ENCODE measurements around the gene PNPLA6. TPM values are rescaled to one million over a fixed set of nuclear protein-coding genes. Genes with fewer than 3 reads are reported as not detected.

PNPLA6 gene
- total and polyA plus RNA-seq, 4 donors: 41.8 to 267 (median 122) TPM

- DNase-seq (no peak), ATAC-seq (ENCODE audit: insufficient read depth, low FRiP score) (no peak)
- peaks cover 13 to 72% (median 30%) of the 10 kb centered on the region in 4 donors for H3K36me3 ChIP-seq (ENCODE audit: control insufficient read depth in 4 of 4, insufficient read depth in 4 of 4, low read length in 4 of 4)
- H3K27me3 ChIP-seq (ENCODE audit: control insufficient read depth in 3 of 3, insufficient read depth in 3 of 3, low read length in 2 of 3): no peaks in the 10 kb centered on the region
- no peak overlapping the region for H3K27ac ChIP-seq (ENCODE audit: low read depth in 1 of 2, low read length in 1 of 2)
- 97% methylated on average over 54 of the region's 54 CpGs for WGBS, 2 donors
- no peak for TF ChIP-seq CTCF (IDR thresholded peaks at IDR 0.05; ENCODE audit: control extremely low read depth, extremely low read depth)
- H3K9me3 ChIP-seq (ENCODE audit: control insufficient read depth in 4 of 4, insufficient read depth in 3 of 4, low read length in 3 of 4): peaks cover 0 to 3% (median 0%) of the 10 kb centered on the region in 4 donors
- no peak overlapping the region for H3K4me3 ChIP-seq
- no peaks in the 10 kb centered on the region for H3K4me1 ChIP-seq (ENCODE audit: control insufficient read depth in 5 of 5, insufficient read depth in 5 of 5, low read length in 5 of 5)
- no peak overlapping the region for H3K9ac ChIP-seq (ENCODE audit: insufficient read depth in 1 of 2, low read length in 2 of 2)
Measured at GRCh38 chr19:7556696-7557315, 21.3 kb downstream of the PNPLA6 start.

GRCh38 chr19:7558667-7559066 is 23.1 kb downstream of the PNPLA6 start:
- no peaks in the 10 kb centered on the region for H3K4me1 ChIP-seq (ENCODE audit: control insufficient read depth in 5 of 5, insufficient read depth in 5 of 5, low read length in 5 of 5)
- no peak overlapping the region for H3K9ac ChIP-seq (ENCODE audit: insufficient read depth in 1 of 2, low read length in 2 of 2)
- H3K27ac ChIP-seq (ENCODE audit: low read depth in 1 of 2, low read length in 1 of 2): no peak overlapping the region
- H3K36me3 ChIP-seq (ENCODE audit: control insufficient read depth in 4 of 4, insufficient read depth in 4 of 4, low read length in 4 of 4): peaks cover 13 to 68% (median 27%) of the 10 kb centered on the region in 4 donors
- no peaks in the 10 kb centered on the region for H3K27me3 ChIP-seq (ENCODE audit: control insufficient read depth in 3 of 3, insufficient read depth in 3 of 3, low read length in 2 of 3)
- peaks cover 0 to 3% (median 0%) of the 10 kb centered on the region in 4 donors for H3K9me3 ChIP-seq (ENCODE audit: control insufficient read depth in 4 of 4, insufficient read depth in 3 of 4, low read length in 3 of 4)
- DNase-seq (no peak), ATAC-seq (ENCODE audit: insufficient read depth, low FRiP score) (no peak)
- WGBS, 2 donors: 94 to 97% methylated on average over 18 of the region's 18 CpGs
- no peak for TF ChIP-seq CTCF (IDR thresholded peaks at IDR 0.05; ENCODE audit: control extremely low read depth, extremely low read depth)
- no peak overlapping the region for H3K4me3 ChIP-seq

GRCh38 chr19:7559102-7559501 is 23.6 kb downstream of the PNPLA6 start:
- Histone ChIP-seq H3K4me3 (no peak overlapping the region), H3K27me3 (ENCODE audit: control insufficient read depth in 3 of 3, insufficient read depth in 3 of 3, low read length in 2 of 3) (no peaks in the 10 kb centered on the region), H3K9ac (ENCODE audit: insufficient read depth in 1 of 2, low read length in 2 of 2) (no peak overlapping the region), H3K4me1 (ENCODE audit: control insufficient read depth in 5 of 5, insufficient read depth in 5 of 5, low read length in 5 of 5) (no peaks in the 10 kb centered on the region), H3K27ac (ENCODE audit: low read depth in 1 of 2, low read length in 1 of 2) (no peak overlapping the region), H3K36me3 (ENCODE audit: control insufficient read depth in 4 of 4, insufficient read depth in 4 of 4, low read length in 4 of 4) (peaks cover 13 to 64% (median 27%) of the 10 kb centered on the region in 4 donors), H3K9me3 (ENCODE audit: control insufficient read depth in 4 of 4, insufficient read depth in 3 of 4, low read length in 3 of 4) (peaks cover 0 to 3% (median 0%) of the 10 kb centered on the region in 4 donors)
- no peak for TF ChIP-seq CTCF (IDR thresholded peaks at IDR 0.05; ENCODE audit: control extremely low read depth, extremely low read depth)
- ATAC-seq (ENCODE audit: insufficient read depth, low FRiP score): no peak
- 59 to 64% methylated on average over 4 of the region's 4 CpGs for WGBS, 2 donors
- DNase-seq: no peak

- peaks cover 12 to 53% (median 27%) of the 10 kb centered on the region in 4 donors for H3K36me3 ChIP-seq (ENCODE audit: control insufficient read depth in 4 of 4, insufficient read depth in 4 of 4, low read length in 4 of 4)
- no peak for ATAC-seq (ENCODE audit: insufficient read depth, low FRiP score)
Measured at GRCh38 chr19:7560255-7560654, 24.7 kb downstream of the PNPLA6 start.

More at GRCh38 chr19:7560255-7560654, 24.7 kb downstream of the PNPLA6 start:
- Histone ChIP-seq H3K9me3 (ENCODE audit: control insufficient read depth in 4 of 4, insufficient read depth in 3 of 4, low read length in 3 of 4) (peaks cover 0 to 3% (median 0%) of the 10 kb centered on the region in 4 donors), H3K27me3 (ENCODE audit: control insufficient read depth in 3 of 3, insufficient read depth in 3 of 3, low read length in 2 of 3) (no peaks in the 10 kb centered on the region), H3K27ac (ENCODE audit: low read depth in 1 of 2, low read length in 1 of 2) (no peak overlapping the region), H3K4me1 (ENCODE audit: control insufficient read depth in 5 of 5, insufficient read depth in 5 of 5, low read length in 5 of 5) (no peaks in the 10 kb centered on the region), H3K9ac (ENCODE audit: insufficient read depth in 1 of 2, low read length in 2 of 2) (no peak overlapping the region), H3K4me3 (no peak overlapping the region)
- DNase-seq: no peak
- no peak for TF ChIP-seq CTCF (IDR thresholded peaks at IDR 0.05; ENCODE audit: control extremely low read depth, extremely low read depth)
- WGBS, 2 donors: 96 to 97% methylated on average over 2 of the region's 2 CpGs
